GM12872 (cell line): ENCODE results near the gene SELENOO.

ENCODE experiments used
- TF ChIP-seq, protein P1 (sequence below): IDR thresholded peaks from 3 replicates; pipeline ENCODE4 v1.5.1; 2011; ENCODE audit warnings: low read depth, mild to moderate bottlenecking, low read length, moderate library complexity; ENCODE audit not compliant: insufficient read depth

Gene SELENOO

DNA sequence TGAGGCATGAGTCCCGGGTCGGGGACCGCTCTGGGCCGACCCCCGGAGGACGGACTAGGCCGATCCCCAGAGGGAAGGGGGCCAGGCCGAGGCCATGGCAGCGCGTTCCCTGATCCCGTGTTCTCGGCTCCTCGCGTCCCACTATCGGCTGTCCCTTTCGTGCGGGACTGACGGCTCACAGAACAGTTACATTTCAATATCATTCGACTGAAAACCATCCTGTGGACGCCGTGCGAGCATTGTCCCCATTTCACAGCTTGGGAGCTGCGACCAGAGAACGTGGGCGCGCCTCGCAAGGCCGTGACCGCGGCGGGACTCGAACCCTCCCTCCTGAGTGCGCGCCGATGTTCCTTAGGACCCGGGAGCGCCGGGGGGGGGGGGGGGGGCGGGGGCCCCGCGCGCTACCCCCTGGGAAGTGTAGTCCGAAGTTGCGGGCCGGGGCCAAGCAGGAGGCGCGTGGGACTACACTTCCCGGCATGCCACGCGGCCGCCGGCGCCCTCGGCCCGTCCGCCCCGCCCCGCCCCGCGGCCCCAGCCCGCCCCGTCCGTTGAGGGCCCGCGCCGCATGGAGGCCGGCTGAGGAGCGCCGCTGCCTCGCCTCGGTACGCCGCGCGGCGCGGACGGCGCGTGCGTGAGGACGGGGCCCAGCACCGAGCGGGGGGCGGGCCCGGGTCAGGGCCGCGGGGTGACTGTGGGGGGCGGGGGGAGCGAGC, 15.3 kb upstream of the SELENOO start, which contains the start of gene TRABD:
Gene TRABD (plus strand): TSS at position 539 of the 713 bp plus-strand sequence. CDS start 7,148 bp downstream, outside the sequence.
- TF ChIP-seq, protein P1, sequence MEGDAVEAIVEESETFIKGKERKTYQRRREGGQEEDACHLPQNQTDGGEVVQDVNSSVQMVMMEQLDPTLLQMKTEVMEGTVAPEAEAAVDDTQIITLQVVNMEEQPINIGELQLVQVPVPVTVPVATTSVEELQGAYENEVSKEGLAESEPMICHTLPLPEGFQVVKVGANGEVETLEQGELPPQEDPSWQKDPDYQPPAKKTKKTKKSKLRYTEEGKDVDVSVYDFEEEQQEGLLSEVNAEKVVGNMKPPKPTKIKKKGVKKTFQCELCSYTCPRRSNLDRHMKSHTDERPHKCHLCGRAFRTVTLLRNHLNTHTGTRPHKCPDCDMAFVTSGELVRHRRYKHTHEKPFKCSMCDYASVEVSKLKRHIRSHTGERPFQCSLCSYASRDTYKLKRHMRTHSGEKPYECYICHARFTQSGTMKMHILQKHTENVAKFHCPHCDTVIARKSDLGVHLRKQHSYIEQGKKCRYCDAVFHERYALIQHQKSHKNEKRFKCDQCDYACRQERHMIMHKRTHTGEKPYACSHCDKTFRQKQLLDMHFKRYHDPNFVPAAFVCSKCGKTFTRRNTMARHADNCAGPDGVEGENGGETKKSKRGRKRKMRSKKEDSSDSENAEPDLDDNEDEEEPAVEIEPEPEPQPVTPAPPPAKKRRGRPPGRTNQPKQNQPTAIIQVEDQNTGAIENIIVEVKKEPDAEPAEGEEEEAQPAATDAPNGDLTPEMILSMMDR, result no peak

DNA sequence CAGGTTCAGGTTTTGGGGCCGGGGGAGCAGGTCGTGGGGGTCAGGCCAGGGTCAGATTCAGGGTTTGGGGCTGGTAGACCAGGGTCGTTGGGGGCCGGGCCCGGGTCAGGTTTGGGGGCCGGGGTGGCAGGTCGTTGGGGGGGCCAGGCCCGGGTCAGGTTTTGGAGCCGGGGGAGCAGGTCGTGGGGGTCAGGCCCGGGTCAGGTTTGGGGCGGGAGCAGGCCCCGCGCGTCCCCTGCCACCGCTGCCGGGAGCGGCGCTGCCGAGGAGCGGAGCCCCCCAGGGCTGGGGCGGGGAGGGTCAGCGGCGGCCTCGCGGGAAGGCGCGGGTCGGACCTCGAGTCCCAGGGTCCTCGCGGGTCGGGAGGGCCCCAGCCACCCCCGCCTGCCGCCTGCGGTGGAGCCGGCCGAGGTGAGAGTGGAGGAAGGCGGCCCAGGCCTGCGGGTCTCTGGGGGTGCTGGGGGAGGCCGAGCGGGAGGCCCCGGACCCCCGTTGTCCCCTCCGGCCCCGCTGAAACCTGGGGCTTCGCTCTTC, 14.6 kb upstream of the SELENOO start:
- TF ChIP-seq, protein P1, result no peak

DNA sequence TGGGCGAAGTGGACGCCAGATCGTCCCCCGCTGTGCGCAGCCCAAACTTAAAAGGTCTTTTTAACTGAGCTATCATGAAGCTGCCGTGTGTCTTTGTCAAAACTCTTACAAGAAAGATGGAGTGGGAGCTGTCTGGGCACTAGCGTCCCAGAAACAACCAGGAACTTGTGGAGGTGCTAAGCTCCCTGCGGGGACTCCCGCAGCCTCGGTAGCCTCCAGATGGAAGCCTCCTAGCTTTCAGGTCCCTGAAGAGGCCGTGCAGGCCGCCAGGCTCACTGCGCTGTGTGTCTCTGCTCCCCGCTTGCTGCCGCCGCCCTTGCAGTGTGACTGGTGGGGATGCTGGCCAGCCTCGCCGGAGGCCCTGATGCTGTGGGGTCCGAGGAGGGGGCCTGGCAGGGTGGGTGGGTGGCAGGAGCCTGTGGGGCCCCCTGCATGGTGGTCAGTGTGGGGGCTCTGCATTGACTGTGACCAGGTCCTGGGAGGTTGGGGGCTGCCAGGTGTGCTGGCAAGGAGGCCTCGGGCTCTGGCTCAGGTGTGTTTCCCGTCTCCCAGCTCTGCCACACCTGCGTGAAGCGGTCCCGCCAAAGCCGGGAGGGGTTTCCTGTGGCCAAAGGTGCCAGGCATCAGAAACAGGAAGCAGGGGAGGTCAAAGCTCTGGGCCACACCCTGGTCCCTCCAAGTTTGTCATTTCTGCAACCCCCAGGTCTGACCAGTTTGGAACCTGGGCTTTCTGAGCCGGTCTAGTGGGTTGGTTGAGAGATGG, 13.9 kb upstream of the SELENOO start:
- TF ChIP-seq, protein P1, result no peak

DNA sequence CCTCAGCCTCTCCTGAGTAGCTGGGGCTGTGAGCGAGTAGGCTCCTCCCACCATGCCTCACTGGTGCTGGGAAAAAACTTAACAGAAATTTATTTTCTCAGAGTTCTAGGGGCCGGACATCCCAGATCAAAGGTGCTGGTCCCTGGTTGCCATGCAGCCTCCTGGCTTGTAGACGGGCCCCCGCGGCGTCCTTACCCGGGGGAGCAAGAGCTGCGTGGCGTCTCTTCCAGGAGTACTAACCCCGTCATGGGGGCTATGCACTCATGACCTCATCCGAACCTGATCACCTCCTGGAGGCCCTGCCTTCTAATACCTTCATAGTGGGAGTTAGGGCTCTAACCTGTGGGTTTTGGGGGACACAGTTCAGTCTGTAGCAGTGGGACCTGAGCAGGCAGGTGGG, 12.5 kb upstream of the SELENOO start:
- TF ChIP-seq, protein P1, result no peak

DNA sequence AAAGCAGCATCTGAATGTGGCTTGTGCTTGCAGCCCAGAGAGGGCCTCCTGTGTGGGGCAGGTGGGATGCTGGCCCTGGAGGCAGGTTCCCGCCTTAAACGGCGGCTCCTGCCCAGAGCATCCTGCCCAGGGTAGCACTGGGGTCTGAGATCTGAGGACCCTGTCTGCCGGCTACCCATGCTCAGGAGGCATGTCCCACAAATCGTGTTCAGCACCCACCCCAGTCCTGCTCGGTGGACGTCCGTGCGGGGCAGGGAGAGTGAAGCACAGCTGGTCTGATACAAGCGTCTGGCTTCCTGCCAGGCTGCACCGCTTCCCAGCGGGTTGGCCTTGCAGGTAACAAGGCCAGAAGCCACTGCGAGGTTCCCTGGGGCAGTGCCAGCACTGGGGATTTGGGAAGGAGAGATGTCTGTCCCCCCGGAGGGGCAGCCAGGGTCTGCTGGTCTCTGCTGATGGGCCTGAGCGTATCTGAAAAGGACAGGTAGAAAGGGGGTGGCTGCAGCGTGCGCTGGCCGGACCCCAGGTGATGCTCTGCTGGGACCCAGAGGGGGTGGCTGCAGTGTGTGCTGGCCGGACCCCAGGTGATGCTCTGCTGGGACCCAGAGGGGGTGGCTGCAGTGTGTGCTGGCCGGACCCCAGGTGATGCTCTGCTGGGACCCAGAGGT, 11.5 kb upstream of the SELENOO start:
- TF ChIP-seq, protein P1, result no peak

DNA sequence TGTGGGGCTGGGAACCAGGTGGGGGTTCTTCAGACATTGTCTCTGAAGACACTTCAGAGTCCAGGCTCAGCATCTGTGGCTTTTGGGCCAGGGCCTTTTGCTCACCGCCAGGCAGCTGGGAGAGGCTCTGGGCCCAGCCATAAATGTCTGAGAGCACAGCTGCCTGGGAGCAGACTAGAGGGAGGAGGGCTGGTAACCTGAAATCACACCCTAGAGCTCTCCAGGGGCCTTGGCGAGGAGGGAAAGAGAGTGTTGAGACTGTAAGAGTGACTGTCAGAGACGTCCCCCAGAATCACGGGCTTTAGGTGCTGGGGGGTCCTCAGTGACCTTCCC, 11.0 kb upstream of the SELENOO start:
- TF ChIP-seq, protein P1, result no peak

DNA sequence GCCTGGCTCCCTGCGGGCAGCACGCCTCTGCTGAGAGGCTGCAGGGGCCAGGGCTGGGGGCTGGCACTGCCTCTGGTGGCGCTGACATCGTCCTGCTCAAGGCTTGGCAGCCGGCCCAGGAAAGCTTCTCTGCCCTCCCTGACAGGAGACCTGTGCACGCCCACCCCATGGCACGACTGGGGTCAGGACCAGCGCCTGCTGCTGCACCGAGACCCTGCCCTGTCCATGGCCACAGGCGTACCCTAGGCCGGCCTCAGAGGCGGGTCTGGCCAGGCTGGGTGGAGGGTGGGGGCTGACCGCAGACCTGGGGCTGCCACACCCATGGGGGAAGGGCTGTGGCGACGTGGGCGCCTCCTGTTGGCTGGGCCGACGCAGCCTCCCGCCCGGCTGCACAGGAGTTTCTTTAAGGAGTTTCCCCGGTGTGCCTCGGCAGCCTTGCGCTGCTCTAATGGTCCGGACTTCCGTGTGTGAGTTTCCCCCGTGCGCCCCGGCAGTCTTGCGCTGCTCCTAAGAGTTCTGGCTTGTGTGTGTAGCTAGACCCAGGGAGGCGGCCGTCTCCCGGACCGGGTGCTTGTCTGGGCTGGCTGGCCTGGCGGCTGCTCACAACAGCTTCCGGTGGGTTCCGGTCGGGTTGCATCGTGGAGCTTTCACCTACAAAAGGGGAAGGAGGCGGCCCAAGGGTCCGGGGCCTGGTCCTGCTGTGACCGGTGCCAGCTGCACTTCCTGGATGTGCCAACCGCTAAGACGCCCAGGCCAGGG, 10.4 kb upstream of the SELENOO start:
- TF ChIP-seq, protein P1, result peak; percentile 45; the same call in 2 of the 3 replicates
